ENCODE results near the gene GOLGB1.

GOLGB1 gene

DNA sequence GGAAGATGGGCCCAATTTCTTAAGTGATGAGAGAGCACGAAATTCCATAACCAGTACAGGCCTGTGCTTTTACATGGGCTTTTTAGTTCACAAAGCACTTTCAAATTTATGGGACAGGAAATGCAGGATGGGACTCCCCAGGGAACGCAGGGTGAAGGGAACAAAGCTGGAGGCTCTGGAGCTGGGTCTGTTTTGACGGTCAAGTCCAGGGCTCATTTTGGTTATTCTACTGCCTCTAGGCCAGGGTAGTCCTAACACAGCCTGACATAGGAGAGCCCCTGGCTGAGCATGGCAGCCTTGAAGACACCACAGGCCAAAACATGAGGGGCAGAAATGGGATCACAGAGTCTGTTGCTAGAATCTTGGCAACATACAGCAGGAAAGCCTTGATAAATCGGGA lies 122.3 kb downstream of the GOLGB1 start:
- no peak for DNase-seq

DNA sequence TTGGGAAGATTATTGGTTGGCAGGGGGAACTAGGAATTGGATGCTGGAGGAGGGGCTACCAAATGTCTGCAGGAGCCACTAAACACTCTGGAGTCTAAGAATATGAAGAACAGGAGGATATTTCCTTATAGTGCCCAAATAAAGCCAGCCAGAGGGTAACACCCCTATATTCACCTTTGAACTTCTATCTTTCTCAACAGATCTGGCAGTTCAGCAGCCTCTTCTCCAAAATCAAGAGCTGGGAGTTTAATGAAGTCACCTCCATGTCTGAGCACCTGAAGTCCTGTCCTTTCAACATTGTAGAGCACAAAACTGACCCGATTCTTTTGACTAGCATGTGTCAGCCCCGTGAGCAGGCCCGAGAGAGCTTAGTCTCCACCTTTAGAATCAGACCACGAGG lies 123.0 kb downstream of the GOLGB1 start:
- no peak for DNase-seq

DNA sequence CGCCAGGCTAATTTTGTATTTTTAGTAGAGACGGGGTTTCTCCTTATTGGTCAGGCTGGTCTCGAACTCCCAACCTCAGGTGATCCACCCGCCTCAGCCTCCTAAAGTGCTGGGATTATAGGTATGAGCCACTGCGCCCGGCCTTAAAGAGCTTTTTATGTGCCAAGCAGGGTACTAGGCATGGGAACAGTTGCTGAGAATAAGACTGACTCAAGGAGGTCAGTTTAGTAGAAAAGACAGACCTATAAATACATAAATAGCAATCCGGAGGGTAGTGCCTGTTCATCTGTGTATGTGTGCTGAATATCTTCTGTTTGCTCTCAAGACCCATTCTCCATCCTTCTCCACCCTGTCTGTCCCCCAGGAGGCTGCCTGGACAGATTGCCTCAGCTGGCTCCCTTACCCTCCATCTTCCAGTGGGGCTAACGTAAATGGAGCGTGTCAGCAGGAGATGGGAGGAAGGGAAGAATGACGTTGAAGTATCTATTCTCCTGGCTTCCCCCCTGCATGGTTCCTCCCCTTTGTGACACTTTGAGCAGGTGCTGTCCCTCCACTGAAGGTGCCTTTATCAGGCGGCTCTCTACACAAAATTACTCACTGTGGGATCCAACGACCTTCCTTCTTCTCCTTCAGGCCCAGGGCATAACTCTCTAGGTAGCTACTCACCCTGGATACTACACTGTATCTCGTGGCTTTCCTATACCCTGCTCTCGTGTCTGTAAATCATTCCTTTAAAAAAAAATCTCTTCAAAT lies 125.2 kb downstream of the GOLGB1 start:
- DNase-seq: no peak

DNA sequence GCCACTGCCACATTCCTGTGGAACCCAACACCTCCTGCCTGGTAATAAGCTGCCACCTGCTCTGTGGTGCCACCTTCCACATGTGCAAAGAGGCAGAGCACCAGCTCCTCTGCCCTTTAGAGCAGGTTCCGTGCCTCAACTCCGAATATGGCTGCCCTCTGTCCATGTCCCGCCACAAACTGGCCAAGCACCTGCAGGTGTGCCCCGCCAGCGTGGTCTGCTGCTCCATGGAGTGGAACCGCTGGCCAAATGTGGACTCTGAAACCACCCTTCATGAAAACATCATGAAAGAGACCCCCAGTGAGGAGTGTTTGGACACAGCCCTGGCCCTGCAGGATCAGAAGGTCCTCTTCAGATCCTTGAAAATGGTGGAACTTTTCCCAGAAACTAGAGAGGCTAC lies 128.1 kb downstream of the GOLGB1 start:
- DNase-seq: no peak

DNA sequence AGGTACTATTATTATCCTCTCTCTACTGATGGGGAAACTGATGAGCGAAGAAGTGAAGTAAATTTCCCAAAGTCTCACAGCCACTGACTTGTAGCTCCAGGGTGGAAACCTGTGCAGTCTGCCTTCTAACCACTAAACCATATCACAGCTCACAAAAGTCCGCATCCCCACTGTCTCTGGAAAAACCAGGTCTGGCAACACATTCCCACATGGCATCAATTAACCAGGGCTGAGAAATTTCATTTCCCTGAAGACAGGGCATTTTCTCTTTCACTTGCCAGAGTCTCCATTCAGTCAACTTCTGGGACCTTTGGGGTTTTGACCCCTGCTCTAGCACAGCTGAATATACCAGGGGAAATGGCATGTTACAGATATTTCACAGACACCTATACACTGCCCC lies 129.8 kb downstream of the GOLGB1 start:
- no peak for DNase-seq
